Measurements from ENCODE around the gene SLC38A6. TPM values are rescaled to one million over a fixed set of nuclear protein-coding genes. Genes with fewer than 3 reads are reported as not detected.

Gene SLC38A6
- total RNA-seq, 6 donors from 2014 or later, result 13.7 to 37.7 (median 23.8) TPM

DNA sequence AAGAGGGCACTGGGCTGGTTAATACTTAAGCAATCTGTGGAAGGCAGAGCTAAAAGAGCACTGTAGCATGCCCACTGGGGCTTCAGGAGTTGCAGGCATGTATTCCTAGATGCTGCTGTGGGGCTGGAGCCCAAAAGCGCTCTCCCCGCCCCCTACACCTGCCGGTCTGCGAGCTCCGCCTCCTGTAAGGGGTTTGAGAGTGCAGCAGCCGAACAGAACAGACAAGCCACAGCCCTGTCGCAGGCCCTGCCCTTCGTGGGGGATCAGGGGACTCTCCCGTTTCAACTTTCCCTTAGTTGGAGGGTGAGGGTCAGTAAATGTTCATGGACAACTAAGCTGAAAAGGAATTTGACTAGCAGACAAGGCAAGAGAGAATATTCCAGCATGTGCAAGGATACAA lies 17.6 kb downstream of the SLC38A6 start:
- Histone ChIP-seq H3K9me3 (no peaks in the 10 kb centered on the region), H3K4me1 (no peaks in the 10 kb centered on the region), H3K27me3 (no peaks in the 10 kb centered on the region), H3K4me3 (no peak overlapping the region), H3K36me3 (peaks cover 0 to 7% (median 0%) of the 10 kb centered on the region in 4 donors), H3K27ac (no peak overlapping the region)
- ATAC-seq (ENCODE audit: low FRiP score in 2 of 2) (no peak), DNase-seq (peak in 1 of 2 donors; percentile 49)
- no peak for TF ChIP-seq CTCF (IDR thresholded peaks at IDR 0.05)
- no peak for TF ChIP-seq EP300 (IDR thresholded peaks at IDR 0.05)
- no peak for TF ChIP-seq POLR2AphosphoS5 (IDR thresholded peaks at IDR 0.05)
- TF ChIP-seq POLR2A (IDR thresholded peaks at IDR 0.05), result no peak
- WGBS, 2 donors, result 92 to 93% methylated on average over 9 of the region's 9 CpGs

GRCh38 chr14:60999536-60999935 lies 18.5 kb downstream of the SLC38A6 start:
- Histone ChIP-seq H3K27ac (no peak overlapping the region), H3K27me3 (no peaks in the 10 kb centered on the region), H3K9me3 (no peaks in the 10 kb centered on the region), H3K4me1 (no peaks in the 10 kb centered on the region), H3K36me3 (peaks cover 0 to 7% (median 0%) of the 10 kb centered on the region in 4 donors), H3K4me3 (no peak overlapping the region)
- no peak for TF ChIP-seq CTCF (IDR thresholded peaks at IDR 0.05)
- no peak for DNase-seq
- no peak for ATAC-seq (ENCODE audit: low FRiP score in 2 of 2)
- 93 to 98% methylated on average over 2 of the region's 2 CpGs for WGBS, 2 donors

GRCh38 chr14:61003571-61003970 lies 22.5 kb downstream of the SLC38A6 start:
- 97 to 100% methylated on average over 1 of the region's 1 CpG for WGBS, 2 donors
- Histone ChIP-seq H3K4me3 (no peak overlapping the region), H3K36me3 (peaks cover 0 to 2% (median 0%) of the 10 kb centered on the region in 4 donors), H3K4me1 (no peaks in the 10 kb centered on the region), H3K9me3 (no peaks in the 10 kb centered on the region), H3K27ac (no peak overlapping the region), H3K27me3 (no peaks in the 10 kb centered on the region)
- ATAC-seq (ENCODE audit: low FRiP score in 2 of 2) (no peak), DNase-seq (no peak)
- TF ChIP-seq POLR2AphosphoS5 (IDR thresholded peaks at IDR 0.05) (no peak), EP300 (IDR thresholded peaks at IDR 0.05) (no peak), CTCF (IDR thresholded peaks at IDR 0.05) (no peak), POLR2A (IDR thresholded peaks at IDR 0.05) (no peak)

GRCh38 chr14:61019537-61019936 lies 38.5 kb downstream of the SLC38A6 start:
- Histone ChIP-seq H3K9me3 (no peaks in the 10 kb centered on the region), H3K27ac (no peak overlapping the region), H3K36me3 (no peaks in the 10 kb centered on the region), H3K4me3 (no peak overlapping the region), H3K4me1 (no peaks in the 10 kb centered on the region), H3K27me3 (no peaks in the 10 kb centered on the region)
- WGBS, 2 donors, result 68 to 72% methylated on average over 1 of the region's 1 CpG
- no peak for TF ChIP-seq EP300 (IDR thresholded peaks at IDR 0.05)
- no peak for TF ChIP-seq POLR2A (IDR thresholded peaks at IDR 0.05)
- no peak for TF ChIP-seq CTCF (IDR thresholded peaks at IDR 0.05)
- no peak for TF ChIP-seq POLR2AphosphoS5 (IDR thresholded peaks at IDR 0.05)
- ATAC-seq (ENCODE audit: low FRiP score in 2 of 2) (no peak), DNase-seq (no peak)
